CD4-positive, CD25-positive, alpha-beta regulatory T cell (primary cell): ENCODE measurements around the gene SWT1. TPM values are rescaled to one million over a fixed set of nuclear protein-coding genes. Genes with fewer than 3 reads are reported as not detected.

Experiments used
- ATAC-seq, 2 donors: fragments of 150-1000 bp; cut with Tn5 transposase; one replicate each; pipeline ENCODE4 v1.10.0; 2021; ENCODE audit warnings: low read depth in 2 of 2, moderate number of reproducible peaks in 2 of 2, moderate library complexity in 1 of 2
- DNase-seq, 3 donors: peaks; one replicate each; pipeline versions ENCODE4 v3.0.0 to v3.0.0-alpha.2; 2012 to 2022; ENCODE audit warnings: mixed read lengths in 1 of 3
- H3K27ac ChIP-seq: one replicate; pipeline ENCODE4 v1.7.0; 2013; ENCODE audit warnings: mild to moderate bottlenecking, low read length; ENCODE audit not compliant: insufficient read depth, poor library complexity, severe bottlenecking
- H3K27me3 ChIP-seq: one replicate; pipeline ENCODE4 v1.7.0; 2013; ENCODE audit warnings: low read length; ENCODE audit not compliant: control insufficient read depth, insufficient read depth
- H3K36me3 ChIP-seq: one replicate; pipeline ENCODE4 v1.7.0; 2013; ENCODE audit warnings: mild to moderate bottlenecking, low read length, moderate library complexity; ENCODE audit not compliant: control insufficient read depth, insufficient read depth
- H3K4me1 ChIP-seq: 2 replicates; pipeline ENCODE4 v1.7.0; 2013; ENCODE audit warnings: mild to moderate bottlenecking, low read length; ENCODE audit not compliant: insufficient read depth, control insufficient read depth, poor library complexity, severe bottlenecking
- H3K4me3 ChIP-seq: one replicate; pipeline ENCODE4 v1.7.0; 2013; ENCODE audit warnings: low read depth, mild to moderate bottlenecking, low read length, moderate library complexity
- H3K9me3 ChIP-seq, 2 experiments: 1 replicate in 1 of 2; 2 replicates in 1 of 2; pipeline ENCODE4 v1.7.0; 2013; ENCODE audit warnings: low read length in 2 of 2, mild to moderate bottlenecking in 1 of 2, moderate library complexity in 1 of 2; ENCODE audit not compliant: control insufficient read depth in 2 of 2
- H3K27ac Mint-ChIP-seq, 3 donors: one replicate each; pipeline ENCODE4 v1.8.0; 2020 to 2022; ENCODE audit warnings: mild to moderate bottlenecking in 3 of 3, mixed read lengths in 3 of 3, moderate library complexity in 2 of 3
- H3K27me3 Mint-ChIP-seq: one replicate; pipeline ENCODE4 v1.8.0; 2022; ENCODE audit warnings: mild to moderate bottlenecking, mixed read lengths
- H3K36me3 Mint-ChIP-seq: one replicate; pipeline ENCODE4 v1.8.0; 2020; ENCODE audit warnings: mixed read lengths
- H3K4me1 Mint-ChIP-seq, 4 donors: one replicate each; pipeline ENCODE4 v1.8.0; 2020 to 2022; ENCODE audit warnings: mixed read lengths in 4 of 4, mild to moderate bottlenecking in 1 of 4
- H3K4me3 Mint-ChIP-seq, 4 donors: one replicate each; pipeline ENCODE4 v1.8.0; 2020 to 2022; ENCODE audit warnings: mild to moderate bottlenecking in 4 of 4, mixed read lengths in 4 of 4, moderate library complexity in 3 of 4
- H3K9me3 Mint-ChIP-seq, 7 donors: one replicate each; pipeline ENCODE4 v1.8.0; 2020 to 2022; ENCODE audit warnings: mixed read lengths in 7 of 7, mild to moderate bottlenecking in 3 of 7, moderate library complexity in 2 of 7
- polyA plus RNA-seq, 4 donors: library from polyadenylated mRNA; unstranded; fragments of 300-500 nt; fragmentation: Illumina TruSeq; gene quantifications; one replicate each; pipeline ENCODE4 v1.2.3, GENCODE V29; 2021
- total RNA-seq: library from RNA; stranded (reverse); gene quantifications from one replicate; pipeline ENCODE4 v1.2.3, GENCODE V29; 2022

SWT1 gene
- total and polyA plus RNA-seq, 5 donors from 2014 or later, result 6.0 to 9.8 (median 8.1) TPM

DNA sequence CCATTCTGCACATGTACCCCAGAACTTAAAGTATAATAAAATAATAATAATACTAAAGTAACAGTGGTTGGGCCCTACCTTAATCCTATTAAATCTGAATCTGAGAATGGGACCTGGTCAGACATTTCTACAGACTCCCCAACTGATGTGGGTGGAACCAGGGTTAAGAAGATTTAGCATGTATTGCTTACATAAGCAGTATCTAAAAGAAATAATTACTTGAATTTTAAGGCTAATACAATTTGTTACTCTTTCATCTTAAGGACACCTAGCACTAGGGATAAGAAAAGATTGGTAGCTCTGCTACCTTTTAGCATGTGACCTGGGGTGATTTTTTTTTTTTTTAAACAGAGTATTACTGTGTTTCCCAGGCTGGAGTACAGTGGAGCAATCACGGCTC, 80.7 kb downstream of the SWT1 start:
- DNase-seq (no peak), ATAC-seq (no peak)
- no peaks in the 10 kb centered on the region for H3K27me3 ChIP-seq
- no peaks in the 10 kb centered on the region for H3K9me3 ChIP-seq
- no peak overlapping the region for H3K27ac ChIP-seq
- H3K4me1 ChIP-seq, result peaks cover 22% of the 10 kb centered on the region
- no peak overlapping the region for H3K4me3 ChIP-seq
- Mint-ChIP-seq H3K4me3 (peak overlapping the region in 1 of 4 donors; percentile 21), H3K36me3 (peaks cover 21% of the 10 kb centered on the region), H3K27me3 (no peaks in the 10 kb centered on the region), H3K9me3 (peaks cover 0 to 5% (median 0%) of the 10 kb centered on the region in 7 donors), H3K27ac (no peak overlapping the region), H3K4me1 (peaks cover 19 to 33% (median 26%) of the 10 kb centered on the region in 4 donors)
- H3K36me3 ChIP-seq, result no peaks in the 10 kb centered on the region

DNA sequence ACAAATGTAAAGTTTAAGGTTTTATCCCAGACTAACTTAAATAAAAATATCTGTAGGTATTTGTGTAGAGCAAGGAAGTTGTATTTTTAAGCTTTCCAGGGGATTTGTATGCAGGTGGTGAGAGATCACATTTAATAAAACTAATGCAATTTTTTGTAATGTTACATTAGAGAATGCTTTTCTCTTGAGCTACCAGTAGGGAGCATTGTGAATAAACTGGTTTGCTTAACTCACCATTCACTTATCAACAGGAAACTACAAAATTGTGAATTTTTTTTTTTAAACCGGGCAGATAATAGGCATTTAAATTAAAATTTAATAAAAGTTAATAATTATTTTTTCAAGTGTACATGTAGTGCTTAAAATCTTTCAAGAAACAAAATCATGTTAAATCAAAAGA, 81.5 kb downstream of the SWT1 start:
- Mint-ChIP-seq H3K27me3 (no peaks in the 10 kb centered on the region), H3K4me3 (peak overlapping the region in 2 of 4 donors; percentile 32 to 67), H3K4me1 (peaks cover 19 to 33% (median 26%) of the 10 kb centered on the region in 4 donors), H3K9me3 (peaks cover 0 to 5% (median 0%) of the 10 kb centered on the region in 7 donors), H3K27ac (peak overlapping the region in 2 of 3 donors; percentile 2 to 61), H3K36me3 (peaks cover 18% of the 10 kb centered on the region)
- DNase-seq (peak in 2 of 3 donors; percentile 43), ATAC-seq (peak; percentile 62 to 64)
- H3K4me1 ChIP-seq, result peaks cover 22% of the 10 kb centered on the region
- H3K27ac ChIP-seq, result no peak overlapping the region
- H3K27me3 ChIP-seq, result no peaks in the 10 kb centered on the region
- H3K36me3 ChIP-seq, result no peaks in the 10 kb centered on the region
- H3K4me3 ChIP-seq, result peak overlapping the region; percentile 17
- no peaks in the 10 kb centered on the region for H3K9me3 ChIP-seq

DNA sequence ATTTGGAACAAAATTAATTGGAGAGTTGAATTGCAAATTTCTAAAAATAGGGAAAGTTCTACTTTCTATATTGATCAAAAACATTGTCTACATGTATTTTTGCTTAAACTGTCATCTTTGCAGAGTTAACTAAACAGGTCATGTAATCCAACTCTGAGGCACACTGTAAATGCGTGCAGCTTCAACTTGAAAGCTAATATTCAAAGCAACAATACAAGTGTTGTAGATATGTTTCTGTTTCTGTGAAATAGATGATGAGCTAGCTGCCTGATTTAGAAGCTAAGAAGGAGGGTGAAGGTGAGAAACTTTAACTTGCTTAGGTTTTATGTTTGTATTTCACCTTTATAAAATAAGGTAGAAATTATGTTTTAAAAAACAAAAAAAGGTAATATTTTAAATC, 82.9 kb downstream of the SWT1 start:
- peak overlapping the region; percentile 29 for H3K27ac ChIP-seq
- H3K9me3 Mint-ChIP-seq, result peaks cover 0 to 5% (median 0%) of the 10 kb centered on the region in 7 donors
- peaks cover 19 to 33% (median 26%) of the 10 kb centered on the region in 4 donors for H3K4me1 Mint-ChIP-seq
- H3K27me3 ChIP-seq, result no peaks in the 10 kb centered on the region
- H3K4me1 ChIP-seq, result peaks cover 22% of the 10 kb centered on the region
- H3K27ac Mint-ChIP-seq, result peak overlapping the region; percentile 47 to 95 (median 50)
- peak overlapping the region in 3 of 4 donors; percentile 34 to 71 (median 34) for H3K4me3 Mint-ChIP-seq
- ATAC-seq (peak; percentile 38 to 51), DNase-seq (peak in 1 of 3 donors; percentile 28)
- peak overlapping the region; percentile 16 for H3K4me3 ChIP-seq
- no peaks in the 10 kb centered on the region for H3K27me3 Mint-ChIP-seq
- no peaks in the 10 kb centered on the region for H3K9me3 ChIP-seq
- H3K36me3 ChIP-seq, result no peaks in the 10 kb centered on the region
- peaks cover 7% of the 10 kb centered on the region for H3K36me3 Mint-ChIP-seq

DNA sequence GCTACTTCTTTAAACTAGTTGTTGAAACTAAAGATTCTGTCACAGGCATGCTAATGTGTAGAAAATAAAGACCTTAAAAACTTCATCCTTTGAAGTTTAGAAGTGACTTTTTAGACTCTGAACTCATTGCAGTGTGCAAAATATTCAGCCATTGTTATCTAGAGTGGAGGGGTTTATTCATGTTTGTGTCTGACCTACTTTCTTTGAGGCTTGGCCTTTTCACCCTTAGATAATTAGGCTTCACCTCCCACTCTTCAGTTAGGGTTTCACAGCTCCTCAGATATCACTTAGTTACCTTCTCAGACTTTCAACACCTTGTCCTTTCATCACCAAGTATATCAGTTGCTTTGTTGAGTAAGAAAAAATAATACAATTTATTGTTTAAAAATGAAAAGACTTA, 84.2 kb downstream of the SWT1 start:
- DNase-seq, result no peak
- Histone ChIP-seq H3K27me3 (no peaks in the 10 kb centered on the region), H3K4me3 (no peak overlapping the region), H3K4me1 (peaks cover 22% of the 10 kb centered on the region), H3K36me3 (no peaks in the 10 kb centered on the region), H3K27ac (no peak overlapping the region), H3K9me3 (no peaks in the 10 kb centered on the region)
- Mint-ChIP-seq H3K36me3 (no peaks in the 10 kb centered on the region), H3K4me1 (peaks cover 19 to 33% (median 26%) of the 10 kb centered on the region in 4 donors), H3K9me3 (peaks cover 0 to 5% (median 0%) of the 10 kb centered on the region in 7 donors), H3K27me3 (no peaks in the 10 kb centered on the region), H3K27ac (peak overlapping the region in 2 of 3 donors; percentile 37 to 78), H3K4me3 (peak overlapping the region in 3 of 4 donors; percentile 15 to 58 (median 58))
- ATAC-seq, result no peak

DNA sequence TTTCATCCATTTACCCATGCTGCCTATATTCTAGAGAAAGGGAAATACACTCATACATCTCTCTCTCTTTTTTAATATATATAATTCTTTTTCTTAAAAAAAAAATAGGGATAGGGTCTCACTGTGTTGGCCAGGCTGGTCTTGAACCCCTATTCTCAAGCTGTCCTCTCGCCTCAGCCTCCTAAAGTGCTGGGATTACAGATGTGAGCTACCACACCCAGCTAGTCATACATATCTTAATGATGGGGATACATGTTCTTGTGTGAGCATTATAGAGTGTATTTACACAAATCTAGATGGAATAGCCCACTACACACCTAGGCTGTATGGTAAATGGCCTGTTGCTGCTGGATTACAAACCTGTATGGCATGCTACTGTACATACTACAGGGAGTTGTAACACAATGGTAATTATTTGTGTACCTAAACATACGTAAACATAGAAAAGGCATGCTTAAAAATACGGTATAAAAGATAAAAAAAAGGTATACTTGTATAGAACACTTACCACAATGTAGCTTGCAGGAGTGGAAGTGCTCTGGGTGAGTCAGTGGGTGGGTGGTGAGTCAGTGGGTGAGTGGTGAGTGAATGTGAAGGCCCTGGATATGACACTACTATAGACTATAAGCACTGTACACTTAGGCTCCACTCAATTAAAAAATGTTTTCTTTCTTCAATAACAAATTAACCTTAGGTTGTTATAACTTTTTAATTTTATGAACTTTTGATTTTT, 87.2 kb downstream of the SWT1 start:
- Histone ChIP-seq H3K36me3 (no peaks in the 10 kb centered on the region), H3K4me3 (no peak overlapping the region), H3K27me3 (no peaks in the 10 kb centered on the region), H3K27ac (no peak overlapping the region), H3K4me1 (peaks cover 18% of the 10 kb centered on the region), H3K9me3 (no peaks in the 10 kb centered on the region)
- no peak overlapping the region for H3K27ac Mint-ChIP-seq
- H3K4me3 Mint-ChIP-seq, result no peak overlapping the region
- H3K36me3 Mint-ChIP-seq, result no peaks in the 10 kb centered on the region
- ATAC-seq (peak; percentile 92 to 96), DNase-seq (peak in 1 of 3 donors; percentile 33)
- peaks cover 14 to 38% (median 23%) of the 10 kb centered on the region in 4 donors for H3K4me1 Mint-ChIP-seq
- no peaks in the 10 kb centered on the region for H3K9me3 Mint-ChIP-seq
- H3K27me3 Mint-ChIP-seq, result no peaks in the 10 kb centered on the region

DNA sequence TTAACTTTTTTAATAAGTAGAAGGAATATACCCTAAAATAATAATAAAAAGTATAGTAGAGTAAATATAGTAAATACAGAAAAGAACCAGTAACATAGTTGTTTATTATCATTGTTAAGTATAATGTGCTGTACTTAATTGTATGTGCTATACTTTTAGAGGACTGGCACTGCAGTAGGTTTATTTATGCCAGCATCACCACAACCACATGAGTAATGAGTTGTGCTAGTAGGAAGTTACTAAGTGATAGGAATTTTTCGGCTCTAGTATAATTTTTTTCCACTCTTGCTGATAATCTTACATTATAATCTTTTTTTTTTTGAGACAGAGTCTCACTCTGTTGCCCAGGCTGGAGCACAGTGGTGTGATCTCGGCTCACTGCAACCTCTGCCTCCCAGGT, 88.5 kb downstream of the SWT1 start:
- H3K4me1 ChIP-seq, result peaks cover 7% of the 10 kb centered on the region
- no peak for DNase-seq
- no peaks in the 10 kb centered on the region for H3K9me3 Mint-ChIP-seq
- H3K27ac Mint-ChIP-seq, result no peak overlapping the region
- H3K27ac ChIP-seq, result no peak overlapping the region
- H3K9me3 ChIP-seq, result no peaks in the 10 kb centered on the region
- H3K36me3 ChIP-seq, result no peaks in the 10 kb centered on the region
- ATAC-seq, result no peak
- no peak overlapping the region for H3K4me3 Mint-ChIP-seq
- H3K36me3 Mint-ChIP-seq, result no peaks in the 10 kb centered on the region
- peaks cover 6 to 38% (median 14%) of the 10 kb centered on the region in 4 donors for H3K4me1 Mint-ChIP-seq
- H3K4me3 ChIP-seq, result no peak overlapping the region
- no peaks in the 10 kb centered on the region for H3K27me3 ChIP-seq
- H3K27me3 Mint-ChIP-seq, result no peaks in the 10 kb centered on the region

DNA sequence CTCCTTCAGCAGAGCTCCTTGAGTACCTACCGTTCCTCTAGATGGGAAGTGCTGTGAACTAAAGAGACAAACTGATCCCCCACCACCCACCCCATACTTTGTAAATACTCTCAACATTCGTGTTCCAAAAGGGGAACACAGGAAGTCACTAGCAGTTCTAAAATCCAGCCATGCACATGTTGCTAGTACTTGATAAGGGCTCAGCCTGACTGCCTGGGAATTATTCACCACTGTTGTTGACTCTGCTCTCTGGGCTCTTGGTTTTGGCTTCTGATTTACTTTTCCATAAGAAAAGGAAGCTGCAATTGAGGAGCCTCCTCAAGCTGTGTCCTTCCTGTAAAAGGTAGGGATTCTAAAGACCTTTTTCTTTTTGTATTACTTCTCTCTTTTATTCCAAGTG, 92.6 kb downstream of the SWT1 start:
- Mint-ChIP-seq H3K4me3 (no peak overlapping the region), H3K27me3 (no peaks in the 10 kb centered on the region), H3K36me3 (no peaks in the 10 kb centered on the region), H3K27ac (peak overlapping the region in 2 of 3 donors; percentile 2 to 62), H3K4me1 (peaks cover 9 to 32% (median 11%) of the 10 kb centered on the region in 4 donors), H3K9me3 (peaks cover 0 to 2% (median 0%) of the 10 kb centered on the region in 7 donors)
- Histone ChIP-seq H3K27ac (no peak overlapping the region), H3K27me3 (no peaks in the 10 kb centered on the region), H3K36me3 (no peaks in the 10 kb centered on the region), H3K4me3 (no peak overlapping the region), H3K4me1 (no peaks in the 10 kb centered on the region), H3K9me3 (no peaks in the 10 kb centered on the region)
- no peak for ATAC-seq
- no peak for DNase-seq
